HEK293T (cell line): ENCODE data around the gene TMTC1.

Source experiments
- ARNT ChIP-seq: fragments of 450-650 bp; IDR thresholded peaks from 2 replicates; pipeline ENCODE4 v1.6.1; 2017; ENCODE audit warnings: mild to moderate bottlenecking
- BHLHE40 ChIP-seq: fragments of 450-650 bp; IDR thresholded peaks from 2 replicates; pipeline ENCODE4 v1.6.1; 2016; ENCODE audit warnings: mild to moderate bottlenecking, moderate library complexity, borderline replicate concordance
- ELF4 ChIP-seq: fragments of 450-650 bp; IDR thresholded peaks from 2 replicates; pipeline ENCODE4 v1.6.1; 2017; ENCODE audit warnings: antibody characterized with exemption
- FOXA1 ChIP-seq: fragments of 450-650 bp; IDR thresholded peaks from 2 replicates; pipeline ENCODE4 v1.6.1; 2016; ENCODE audit warnings: mild to moderate bottlenecking
- FOXK2 ChIP-seq: fragments of 450-650 bp; IDR thresholded peaks from 2 replicates; pipeline ENCODE4 v1.6.1; 2016; ENCODE audit warnings: mild to moderate bottlenecking
- L3MBTL2 ChIP-seq: fragments of 450-650 bp; conservative IDR thresholded peaks from 2 replicates; pipeline ENCODE4 v1.6.1; 2016; ENCODE audit warnings: mild to moderate bottlenecking
- NFRKB ChIP-seq: fragments of 450-650 bp; IDR thresholded peaks from 2 replicates; pipeline ENCODE4 v1.6.1; 2016; ENCODE audit warnings: mild to moderate bottlenecking, moderate library complexity
- PKNOX1 ChIP-seq: fragments of 450-650 bp; IDR thresholded peaks from 2 replicates; pipeline ENCODE4 v1.6.1; 2016
- SP1 ChIP-seq: fragments of 450-650 bp; IDR thresholded peaks from 2 replicates; pipeline ENCODE4 v1.6.1; 2017
- SUZ12 ChIP-seq: fragments of 450-650 bp; IDR thresholded peaks from 2 replicates; pipeline ENCODE4 v1.6.1; 2016; ENCODE audit warnings: mild to moderate bottlenecking
- ZNF384 ChIP-seq: fragments of 450-650 bp; IDR thresholded peaks from 2 replicates; pipeline ENCODE4 v1.6.1; 2016

GRCh38 chr12:29638528-29638927, 145.2 kb downstream of the TMTC1 start:
- TF ChIP-seq L3MBTL2 (no peak), FOXK2 (no peak), ARNT (no peak), BHLHE40 (no peak), NFRKB (no peak), SP1 (no peak), SUZ12 (no peak), PKNOX1 (no peak), ZNF384 (no peak), FOXA1 (no peak), ELF4 (no peak)
